Osteoblast (primary cell): ENCODE measurements around the gene CDC42BPA. TPM values are rescaled to one million over a fixed set of nuclear protein-coding genes. Genes with fewer than 3 reads are reported as not detected.
"Not testable (repeated sequence)": the region's sequence is repeated elsewhere in the genome, so short reads cannot be mapped to it uniquely, and the experiment has no call there.

Source experiments
- DNase-seq: peaks from one replicate; pipeline ENCODE4 v3.0.0; 2011; ENCODE audit warnings: low spot score, mixed read lengths; ENCODE audit not compliant: insufficient read length; ENCODE audit errors: missing footprints
- H2AFZ ChIP-seq: 2 replicates; pipeline ENCODE4 v1.6.0; 2011; ENCODE audit warnings: mild to moderate bottlenecking, low read length
- H3K27ac ChIP-seq: 2 replicates; pipeline ENCODE4 v1.5.1; 2011; ENCODE audit warnings: mild to moderate bottlenecking, low read depth, low read length, moderate library complexity
- H3K27me3 ChIP-seq: 2 replicates; pipeline ENCODE4 v1.6.0; 2012; ENCODE audit warnings: mild to moderate bottlenecking, control low read depth, inconsistent platforms, low read length, moderate library complexity; ENCODE audit not compliant: insufficient read depth
- H3K36me3 ChIP-seq: 2 replicates; pipeline ENCODE4 v1.5.1; 2011; ENCODE audit warnings: mild to moderate bottlenecking, low read length, control low read depth, moderate library complexity; ENCODE audit not compliant: insufficient read depth
- H3K4me1 ChIP-seq: 2 replicates; pipeline ENCODE4 v1.5.1; 2011; ENCODE audit warnings: mild to moderate bottlenecking, low read length, control low read depth, moderate library complexity; ENCODE audit not compliant: insufficient read depth
- H3K4me2 ChIP-seq: 2 replicates; pipeline ENCODE4 v1.6.0; 2011; ENCODE audit warnings: mild to moderate bottlenecking, low read length; ENCODE audit not compliant: insufficient read depth
- H3K4me3 ChIP-seq: fragments of 200-600 bp; sonication (generic); 3 replicates; pipeline ENCODE4 v1.5.1; 2012; ENCODE audit warnings: mild to moderate bottlenecking, low read length, inconsistent platforms; ENCODE audit not compliant: insufficient read depth
- H3K79me2 ChIP-seq: 2 replicates; pipeline ENCODE4 v1.6.0; 2012; ENCODE audit warnings: mild to moderate bottlenecking, low read length, control low read depth, inconsistent platforms; ENCODE audit not compliant: insufficient read depth
- H3K9me3 ChIP-seq: 2 replicates; pipeline ENCODE4 v1.5.1; 2011; ENCODE audit warnings: low read depth, low read length, control low read depth
- H4K20me1 ChIP-seq: 2 replicates; pipeline ENCODE4 v1.6.0; 2012; ENCODE audit warnings: mild to moderate bottlenecking, low read length, control low read depth; ENCODE audit not compliant: insufficient read depth
- total RNA-seq: library from RNA; depleted of rRNA; stranded (reverse); fragments of >200 nt; gene quantifications from 2 replicates; pipeline ENCODE4 v1.2.3, GENCODE V29; 2012
- TF ChIP-seq, protein P1 (sequence below): IDR thresholded peaks from 2 replicates; pipeline ENCODE4 v1.5.1; 2011; ENCODE audit warnings: mild to moderate bottlenecking, low read depth, low read length, moderate library complexity; ENCODE audit errors: extremely low read depth

Gene CDC42BPA
- total RNA-seq, 1 donor = 77.8 TPM

DNA sequence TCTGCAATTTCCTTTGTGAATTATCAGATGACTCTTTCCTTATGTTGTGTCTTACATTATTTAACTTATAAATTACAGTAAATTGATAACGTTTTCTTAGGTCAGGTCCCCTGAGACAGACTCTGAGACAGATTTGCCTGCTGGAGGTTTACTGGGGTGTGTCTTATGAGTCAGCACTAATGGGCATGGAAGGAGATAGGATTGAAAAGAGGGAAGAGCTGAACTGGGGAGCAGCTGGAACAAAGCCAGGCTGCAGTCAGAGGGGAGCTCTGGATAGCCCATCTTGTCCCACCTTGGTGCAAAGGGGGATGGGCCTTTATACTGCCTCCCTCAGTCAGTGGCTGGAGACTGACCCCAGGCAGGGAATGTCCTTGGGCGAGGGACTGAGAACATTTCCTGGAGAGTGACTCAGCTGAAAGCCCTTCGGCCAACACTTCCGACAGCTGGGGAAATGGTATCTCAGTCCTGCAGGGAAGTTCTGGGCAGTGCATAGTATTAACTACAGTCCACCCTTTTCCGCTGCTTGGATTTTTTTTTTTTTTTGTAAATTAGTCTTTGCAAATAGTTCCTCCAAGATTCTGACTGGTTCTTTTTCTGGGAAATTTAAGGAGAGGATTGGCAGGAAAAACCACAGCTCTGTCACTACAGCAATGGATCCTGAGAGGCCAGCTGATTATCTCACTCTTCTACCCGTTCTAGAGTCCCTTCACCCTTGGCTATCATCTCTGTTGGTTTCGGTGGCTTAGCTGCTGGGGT is 39.1 kb upstream of the CDC42BPA start:
- peak overlapping the region; percentile 6 for H2AFZ ChIP-seq
- TF ChIP-seq, protein P1, sequence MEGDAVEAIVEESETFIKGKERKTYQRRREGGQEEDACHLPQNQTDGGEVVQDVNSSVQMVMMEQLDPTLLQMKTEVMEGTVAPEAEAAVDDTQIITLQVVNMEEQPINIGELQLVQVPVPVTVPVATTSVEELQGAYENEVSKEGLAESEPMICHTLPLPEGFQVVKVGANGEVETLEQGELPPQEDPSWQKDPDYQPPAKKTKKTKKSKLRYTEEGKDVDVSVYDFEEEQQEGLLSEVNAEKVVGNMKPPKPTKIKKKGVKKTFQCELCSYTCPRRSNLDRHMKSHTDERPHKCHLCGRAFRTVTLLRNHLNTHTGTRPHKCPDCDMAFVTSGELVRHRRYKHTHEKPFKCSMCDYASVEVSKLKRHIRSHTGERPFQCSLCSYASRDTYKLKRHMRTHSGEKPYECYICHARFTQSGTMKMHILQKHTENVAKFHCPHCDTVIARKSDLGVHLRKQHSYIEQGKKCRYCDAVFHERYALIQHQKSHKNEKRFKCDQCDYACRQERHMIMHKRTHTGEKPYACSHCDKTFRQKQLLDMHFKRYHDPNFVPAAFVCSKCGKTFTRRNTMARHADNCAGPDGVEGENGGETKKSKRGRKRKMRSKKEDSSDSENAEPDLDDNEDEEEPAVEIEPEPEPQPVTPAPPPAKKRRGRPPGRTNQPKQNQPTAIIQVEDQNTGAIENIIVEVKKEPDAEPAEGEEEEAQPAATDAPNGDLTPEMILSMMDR = no peak
- no peaks in the 10 kb centered on the region for H3K27me3 ChIP-seq
- H3K27ac ChIP-seq = peak overlapping the region; percentile 54
- no peak overlapping the region for H3K4me3 ChIP-seq
- no peaks in the 10 kb centered on the region for H4K20me1 ChIP-seq
- peak; percentile 78 for DNase-seq
- no peaks in the 10 kb centered on the region for H3K9me3 ChIP-seq
- peaks cover 16% of the 10 kb centered on the region for H3K4me1 ChIP-seq
- H3K4me2 ChIP-seq = peak overlapping the region; percentile 71
- H3K79me2 ChIP-seq = no peaks in the 10 kb centered on the region
- H3K36me3 ChIP-seq = no peaks in the 10 kb centered on the region

DNA sequence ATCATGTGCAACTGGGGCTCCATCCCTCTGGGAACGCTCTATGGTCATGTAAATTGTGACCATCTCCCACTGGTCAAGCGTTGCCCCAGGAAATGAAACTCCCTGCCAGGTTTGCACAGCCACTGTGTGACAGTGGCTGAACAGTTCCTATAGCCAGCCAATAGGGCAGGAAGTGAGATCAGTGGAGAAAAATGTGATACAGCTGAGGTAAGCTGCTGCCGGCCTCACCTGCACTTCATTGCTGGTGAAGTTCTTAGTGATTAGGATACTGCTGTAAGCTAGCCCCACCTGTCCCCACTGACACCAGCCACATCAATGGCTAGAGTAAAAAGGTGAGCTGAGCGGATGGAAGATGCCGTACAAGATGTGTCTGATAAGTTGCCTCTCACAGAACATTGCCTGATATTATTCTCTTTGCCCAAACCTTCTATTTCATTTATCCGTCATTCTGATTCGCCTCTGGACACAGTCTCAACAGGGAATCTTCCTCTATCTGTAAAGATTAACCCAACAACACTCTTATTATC is 38.4 kb upstream of the CDC42BPA start:
- Histone ChIP-seq H3K4me1 (peaks cover 16% of the 10 kb centered on the region), H2AFZ (no peak overlapping the region), H3K4me3 (no peak overlapping the region), H3K79me2 (no peaks in the 10 kb centered on the region), H3K4me2 (peak overlapping the region; percentile 71), H4K20me1 (no peaks in the 10 kb centered on the region), H3K36me3 (no peaks in the 10 kb centered on the region), H3K27ac (no peak overlapping the region), H3K27me3 (no peaks in the 10 kb centered on the region), H3K9me3 (no peaks in the 10 kb centered on the region)
- TF ChIP-seq, protein P1 = no peak
- no peak for DNase-seq

DNA sequence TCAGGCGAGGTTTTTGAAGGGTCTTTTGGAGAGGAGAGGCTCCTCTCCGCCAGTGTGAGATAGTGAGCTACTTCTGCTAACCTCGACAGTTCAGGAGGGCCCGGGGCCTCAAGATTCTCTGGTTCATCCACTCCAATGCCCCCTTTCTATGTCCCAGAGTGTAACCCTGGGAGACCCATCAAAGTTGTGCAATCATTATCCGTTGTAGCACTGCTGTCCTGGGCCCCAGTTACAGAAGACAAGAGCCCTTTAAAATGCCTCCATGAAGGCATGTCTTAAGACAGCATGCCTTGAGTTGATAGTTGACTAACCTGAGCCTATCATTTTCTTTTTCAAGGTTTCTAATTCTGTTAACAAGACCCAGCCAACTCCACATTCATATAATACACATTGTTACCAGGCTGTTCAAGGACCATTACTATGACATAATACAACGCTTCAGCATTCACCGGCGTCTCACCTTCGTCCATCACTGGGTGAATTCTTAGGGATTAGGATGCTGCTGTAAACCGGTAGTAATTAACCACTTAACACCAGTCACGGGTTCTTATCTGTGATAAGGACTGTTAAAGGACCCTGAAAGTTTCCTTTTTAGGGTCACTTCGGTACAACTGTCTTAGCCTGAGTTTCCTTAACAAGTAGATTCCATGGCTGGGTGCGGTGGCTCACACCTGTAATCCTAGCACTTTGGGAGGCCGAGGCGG is 37.4 kb upstream of the CDC42BPA start:
- TF ChIP-seq, protein P1 = no peak
- Histone ChIP-seq H3K27me3 (no peaks in the 10 kb centered on the region), H4K20me1 (no peaks in the 10 kb centered on the region), H3K79me2 (no peaks in the 10 kb centered on the region), H3K4me1 (peaks cover 21% of the 10 kb centered on the region), H3K27ac (no peak overlapping the region), H3K9me3 (no peaks in the 10 kb centered on the region), H3K36me3 (no peaks in the 10 kb centered on the region), H3K4me3 (no peak overlapping the region), H2AFZ (no peak overlapping the region), H3K4me2 (no peak overlapping the region)
- DNase-seq = no peak

DNA sequence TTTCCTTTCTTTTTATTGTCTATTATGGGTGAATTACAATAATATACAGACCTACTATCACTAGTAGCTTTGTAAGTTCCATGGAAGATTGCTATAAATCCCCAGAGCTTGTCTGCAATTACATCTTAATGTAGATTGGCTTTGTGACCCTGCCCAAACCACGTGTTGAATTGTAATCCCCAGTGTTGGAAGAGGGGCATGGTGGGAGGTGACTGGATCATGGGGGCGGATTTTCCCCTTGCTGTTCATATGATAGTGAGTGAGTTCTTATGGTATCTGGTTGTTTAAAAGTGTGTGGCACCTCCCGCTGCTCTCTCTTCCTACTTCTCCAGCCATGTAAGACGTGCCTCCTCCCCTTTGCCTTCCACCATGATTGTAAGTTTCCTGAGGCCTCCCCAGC is 34.9 kb upstream of the CDC42BPA start:
- Histone ChIP-seq H2AFZ (no peak overlapping the region), H3K9me3 (no peaks in the 10 kb centered on the region), H3K79me2 (no peaks in the 10 kb centered on the region), H3K27me3 (no peaks in the 10 kb centered on the region), H4K20me1 (no peaks in the 10 kb centered on the region), H3K36me3 (no peaks in the 10 kb centered on the region), H3K4me2 (no peak overlapping the region), H3K4me3 (no peak overlapping the region), H3K27ac (no peak overlapping the region), H3K4me1 (peaks cover 21% of the 10 kb centered on the region)
- DNase-seq = no peak
- TF ChIP-seq, protein P1 = no peak

DNA sequence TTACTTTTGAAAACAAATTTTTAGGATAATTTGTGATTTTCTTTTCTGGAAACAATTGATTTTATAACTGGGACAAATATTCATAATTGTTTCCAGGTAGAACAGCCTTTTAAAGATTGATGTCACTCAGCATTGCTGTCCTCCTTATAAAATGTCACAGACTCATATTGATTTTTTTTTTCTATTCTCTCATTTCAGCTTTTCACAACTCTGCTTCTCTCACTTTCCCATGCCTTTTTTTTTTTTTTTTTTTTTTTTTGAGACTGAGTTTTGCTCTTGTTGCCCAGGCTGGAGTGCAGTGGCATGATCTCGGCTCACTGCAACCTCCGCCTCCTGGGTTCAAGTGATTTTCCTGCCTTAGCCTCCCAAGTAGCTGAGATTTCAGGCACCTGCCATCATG is 33.9 kb upstream of the CDC42BPA start:
- not testable (repeated sequence) for H3K27ac ChIP-seq

More for the DNA sequence above, 33.9 kb upstream of the CDC42BPA start:
- peaks cover 14% of the 10 kb centered on the region for H3K4me1 ChIP-seq
- H3K36me3 ChIP-seq, H2AFZ ChIP-seq, H4K20me1 ChIP-seq, H3K27me3 ChIP-seq, DNase-seq, H3K4me3 ChIP-seq, H3K79me2 ChIP-seq, H3K9me3 ChIP-seq, H3K4me2 ChIP-seq: not testable (repeated sequence)
